HG03045 (cell line): ENCODE measurements around the gene RASGRP3.

Experiments
- ATAC-seq: cut with Tn5 transposase; IDR thresholded peaks from one replicate; pipeline ENCODE4 v1.9.1; 2021; ENCODE audit warnings: mild to moderate bottlenecking, moderate library complexity; ENCODE audit not compliant: unreplicated experiment

RASGRP3 gene

DNA sequence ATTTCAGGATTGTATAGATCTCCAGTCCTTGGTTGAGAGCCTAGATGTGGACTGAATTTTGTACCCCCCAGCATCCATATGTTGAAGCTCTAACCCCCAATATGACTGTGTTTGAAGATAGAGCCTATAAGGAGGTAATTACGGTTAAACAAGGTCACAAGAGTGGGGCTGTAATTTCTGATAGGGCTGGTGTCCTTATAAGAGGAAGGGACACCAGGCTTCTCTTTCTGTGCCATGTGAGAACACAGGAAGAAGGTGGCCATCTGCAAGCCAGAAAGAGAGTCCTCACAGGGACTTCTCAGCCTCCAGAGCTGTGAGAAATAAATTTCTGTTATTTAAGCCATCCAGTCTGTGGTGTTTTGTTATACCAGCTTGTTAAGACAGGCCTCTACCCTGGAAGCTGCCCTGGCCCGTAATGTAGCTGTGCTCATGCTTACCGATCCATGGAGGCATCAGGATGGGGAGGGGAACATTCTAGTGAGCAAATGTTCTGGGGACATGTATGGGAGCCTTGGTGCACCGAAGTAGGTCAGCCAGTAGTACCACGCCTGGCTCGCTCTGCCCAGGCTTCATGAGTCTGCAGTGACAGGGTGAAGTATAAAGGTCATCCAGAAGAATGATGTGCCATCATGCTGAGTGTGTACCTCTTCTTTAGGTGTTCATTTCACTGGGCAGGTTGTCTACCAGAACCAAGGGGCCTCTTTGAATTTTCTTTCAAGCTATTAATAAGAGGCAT is 16.1 kb downstream of the RASGRP3 start:
- ATAC-seq = no peak

DNA sequence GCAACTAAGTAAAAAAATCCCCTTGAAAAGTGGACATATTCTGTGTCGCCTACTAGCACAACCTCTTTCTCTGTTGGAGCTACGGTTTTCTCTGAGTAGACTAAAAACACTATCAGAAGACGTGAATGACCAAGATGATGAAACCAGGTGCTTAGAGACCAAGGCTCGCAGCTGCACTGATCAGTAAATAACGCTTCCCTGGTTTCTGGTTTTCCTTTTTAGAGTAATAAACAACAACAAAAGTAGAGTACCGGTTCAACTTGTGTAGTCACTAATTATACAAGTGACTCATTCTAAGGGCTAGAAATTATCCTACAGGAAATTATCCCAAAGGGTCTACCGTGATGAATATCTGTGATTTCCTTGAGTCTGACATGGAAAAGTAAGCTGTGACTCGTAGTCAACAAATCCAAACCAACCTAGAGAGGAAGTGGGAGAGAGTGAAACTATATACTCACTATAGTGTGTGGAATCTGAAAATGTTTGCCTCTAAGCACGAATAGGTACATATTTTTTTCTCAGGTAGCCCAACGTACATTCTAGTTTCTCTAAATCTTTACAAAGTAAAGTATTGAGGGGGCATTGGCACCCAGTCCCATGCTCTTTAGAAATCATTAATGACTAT is 17.8 kb downstream of the RASGRP3 start:
- ATAC-seq = peak; percentile 66

DNA sequence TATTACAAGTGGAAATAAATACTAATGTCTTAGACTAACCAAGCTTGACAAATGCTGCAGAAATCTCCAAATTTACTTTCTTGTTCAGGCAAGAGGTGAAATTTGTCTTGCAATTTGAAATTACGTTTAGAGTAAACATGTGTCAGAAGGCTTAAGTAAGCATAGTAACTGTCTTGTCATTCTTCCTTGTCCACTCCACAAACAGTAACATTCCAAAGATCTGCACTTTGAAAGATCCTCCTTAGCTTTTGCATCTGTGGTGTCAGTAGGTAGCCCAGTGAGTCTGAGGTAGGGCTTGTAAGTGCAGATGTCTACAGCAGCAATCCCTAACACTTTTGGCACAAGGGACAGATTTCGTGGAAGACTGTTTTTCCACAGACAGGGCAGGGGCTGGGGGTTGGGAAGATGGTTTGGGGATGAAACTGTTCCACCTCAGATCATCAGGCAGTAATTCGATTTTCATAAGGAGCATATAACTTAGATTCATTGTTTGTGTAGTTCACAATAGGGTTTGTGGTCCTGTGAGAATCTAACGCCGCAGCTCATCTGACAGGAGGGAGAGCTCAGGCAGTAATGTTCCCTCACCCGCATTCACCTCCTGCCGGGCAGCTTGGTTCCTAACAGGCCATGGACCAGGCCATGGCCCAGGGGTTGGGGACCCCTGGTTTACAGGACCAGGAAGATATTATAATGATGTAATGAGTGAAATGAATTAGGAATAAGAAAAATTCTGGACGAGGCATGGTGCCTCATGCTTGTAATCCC is 18.6 kb downstream of the RASGRP3 start:
- no peak for ATAC-seq

DNA sequence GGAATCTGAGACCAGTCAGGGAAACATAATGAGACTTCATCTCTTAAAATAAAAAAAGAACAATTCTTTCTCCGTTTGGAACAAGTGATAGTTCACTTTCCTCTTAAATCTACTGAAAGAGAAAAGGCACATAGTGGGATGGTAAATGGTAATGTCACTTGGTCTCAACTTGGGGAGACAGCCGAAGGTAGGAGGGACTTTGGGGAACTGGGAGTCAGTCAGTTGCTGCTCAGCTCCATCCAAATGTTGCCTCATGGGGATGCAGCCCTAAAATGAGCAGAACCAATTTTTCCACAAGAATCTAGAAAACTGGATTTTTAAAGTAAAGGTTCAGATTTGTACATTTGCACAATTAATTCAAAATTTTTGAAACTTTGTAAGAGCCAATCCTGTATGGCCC is 19.2 kb downstream of the RASGRP3 start:
- ATAC-seq = no peak

DNA sequence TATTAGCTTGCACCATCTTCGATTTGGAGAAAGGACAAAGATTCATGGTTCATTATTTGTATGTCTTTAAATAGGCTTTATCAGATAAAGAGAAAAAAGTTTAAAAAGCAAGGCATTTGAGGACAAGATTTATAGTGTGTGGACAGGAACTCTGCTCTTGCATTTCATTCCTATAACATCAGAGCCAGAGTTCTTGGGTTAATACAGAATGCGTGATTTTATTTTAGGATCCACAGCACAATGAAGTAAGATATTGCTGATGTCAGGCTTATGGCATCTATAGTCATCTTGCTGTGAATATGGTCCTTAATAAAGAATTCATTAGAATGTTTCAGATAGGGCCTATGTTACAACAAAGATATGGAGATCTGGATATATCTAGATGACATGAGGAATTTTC is 19.7 kb downstream of the RASGRP3 start:
- ATAC-seq = no peak

DNA sequence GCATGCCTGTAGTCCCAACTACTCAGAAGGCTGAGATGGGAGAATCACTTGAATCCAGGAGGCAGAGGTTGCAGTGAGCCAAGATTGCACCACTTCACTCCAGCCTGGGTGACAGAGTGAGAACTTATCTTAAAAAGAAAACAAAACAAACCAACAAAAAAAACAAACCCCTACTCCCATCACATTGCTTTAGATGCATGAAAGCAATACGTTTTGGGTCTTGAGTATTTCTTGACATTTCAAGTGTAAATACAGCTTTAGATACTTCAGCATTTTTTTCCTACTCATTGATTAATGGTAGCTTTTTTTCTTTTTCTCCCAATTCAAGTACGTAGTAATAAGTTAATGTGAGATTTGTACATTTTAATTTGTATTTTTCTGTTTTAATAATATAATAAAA is 20.3 kb downstream of the RASGRP3 start:
- ATAC-seq = no peak

DNA sequence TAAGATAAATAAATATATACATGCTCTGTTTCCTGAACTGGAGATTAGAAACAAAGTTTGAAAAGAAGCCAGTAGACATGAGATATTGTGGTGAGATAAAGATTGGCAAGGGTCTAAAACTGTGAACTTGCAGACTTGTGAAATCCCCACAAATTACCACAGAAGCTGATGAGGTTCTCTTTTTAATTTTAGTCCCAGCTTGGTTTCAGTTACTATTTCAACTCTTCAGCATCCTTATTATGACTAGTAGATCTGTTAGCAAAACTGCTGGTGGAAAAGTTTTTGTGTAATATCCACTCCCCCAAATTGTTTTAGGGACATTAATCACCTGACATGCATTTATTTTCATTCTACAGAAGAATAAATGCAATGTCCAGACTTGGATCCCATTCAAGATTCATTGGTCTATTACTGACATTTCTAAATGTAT is 20.8 kb downstream of the RASGRP3 start:
- ATAC-seq = peak; percentile 39

DNA sequence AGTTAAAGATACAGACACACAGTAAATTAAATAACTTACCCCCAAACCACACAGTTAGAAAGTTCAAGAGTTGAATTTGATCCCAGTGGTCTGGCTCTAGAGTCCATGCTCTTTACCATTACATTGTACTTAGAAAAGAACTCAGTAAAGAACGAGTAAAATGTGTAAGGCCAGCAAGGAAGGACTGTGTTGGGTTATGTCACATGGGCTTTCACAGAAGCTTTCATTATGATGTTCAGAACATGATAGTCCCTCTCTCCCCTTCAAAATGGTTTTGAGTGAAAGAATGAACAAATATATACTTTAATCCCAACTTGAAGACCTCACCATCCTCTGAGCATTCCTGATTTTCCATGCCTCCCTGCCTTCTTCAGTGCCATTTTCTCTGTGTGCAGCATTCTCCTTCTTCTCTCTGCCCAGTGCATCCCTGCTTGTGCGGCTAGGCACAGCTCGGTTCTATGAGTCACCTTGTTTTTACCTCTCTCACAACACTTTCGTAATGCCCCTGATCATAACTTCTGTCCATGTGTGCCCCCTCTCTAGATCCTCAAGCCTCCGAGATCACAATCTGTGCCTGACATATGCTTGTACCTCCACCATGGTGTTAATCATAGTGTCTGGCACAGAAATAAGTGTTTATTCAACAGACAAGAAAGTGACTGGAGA is 22.0 kb downstream of the RASGRP3 start:
- peak; percentile 30 for ATAC-seq

DNA sequence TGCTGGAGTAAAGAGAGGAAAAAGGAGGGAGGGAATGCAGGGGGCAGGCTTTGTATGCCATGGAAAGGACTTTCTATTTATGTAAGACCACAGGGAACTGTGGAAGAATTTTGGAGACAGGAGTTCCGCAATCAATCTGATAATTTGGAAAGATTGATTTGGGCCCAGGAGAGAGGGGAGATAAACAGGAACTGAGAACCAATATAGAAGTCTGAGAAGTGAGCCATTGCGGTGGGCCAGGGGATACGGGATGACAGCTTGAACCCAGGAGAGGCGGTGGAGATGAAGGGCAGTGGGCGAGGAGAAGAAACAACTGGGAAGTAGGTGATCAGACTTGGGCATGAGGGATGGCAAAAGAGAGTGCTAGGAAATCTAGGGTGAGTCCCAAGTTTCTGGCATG is 23.7 kb downstream of the RASGRP3 start:
- ATAC-seq = no peak

DNA sequence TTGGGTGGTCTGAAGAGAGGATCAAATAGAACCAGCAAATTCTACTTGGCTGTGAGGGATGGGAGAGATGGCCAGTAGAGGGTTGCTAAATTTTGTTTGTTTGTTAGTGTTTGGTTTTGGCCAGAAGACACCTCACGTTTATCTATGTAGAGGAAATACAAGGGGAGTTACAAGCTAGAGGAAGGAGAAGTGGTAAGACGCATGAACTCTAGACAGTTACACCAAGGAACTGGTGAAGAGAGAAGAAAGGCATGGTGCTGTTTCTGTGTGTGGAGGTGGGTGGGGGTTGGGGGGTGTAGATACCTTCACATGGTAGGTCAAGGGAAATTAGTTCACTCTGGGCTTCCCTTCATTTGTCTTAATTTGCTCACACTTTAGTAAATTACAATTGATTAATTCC is 25.6 kb downstream of the RASGRP3 start:
- no peak for ATAC-seq

DNA sequence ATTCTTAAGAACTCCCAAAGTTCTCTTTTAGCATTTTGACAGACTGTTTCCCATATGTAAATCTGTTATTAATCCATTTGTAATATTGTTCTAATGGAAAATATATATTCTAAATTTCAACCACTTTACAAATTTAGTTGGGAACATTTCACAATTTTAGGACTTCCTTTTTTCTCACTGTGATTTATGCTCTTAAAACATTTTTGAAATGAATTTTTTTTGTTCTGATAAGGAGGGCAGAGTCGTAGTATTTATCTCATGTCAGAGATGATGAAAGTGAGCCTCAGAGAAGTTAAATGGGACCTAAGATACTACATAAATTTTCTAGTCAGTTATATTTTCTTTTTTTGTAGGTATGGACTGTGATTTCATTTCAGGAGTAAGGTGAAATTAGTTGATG is 26.6 kb downstream of the RASGRP3 start:
- ATAC-seq = no peak

DNA sequence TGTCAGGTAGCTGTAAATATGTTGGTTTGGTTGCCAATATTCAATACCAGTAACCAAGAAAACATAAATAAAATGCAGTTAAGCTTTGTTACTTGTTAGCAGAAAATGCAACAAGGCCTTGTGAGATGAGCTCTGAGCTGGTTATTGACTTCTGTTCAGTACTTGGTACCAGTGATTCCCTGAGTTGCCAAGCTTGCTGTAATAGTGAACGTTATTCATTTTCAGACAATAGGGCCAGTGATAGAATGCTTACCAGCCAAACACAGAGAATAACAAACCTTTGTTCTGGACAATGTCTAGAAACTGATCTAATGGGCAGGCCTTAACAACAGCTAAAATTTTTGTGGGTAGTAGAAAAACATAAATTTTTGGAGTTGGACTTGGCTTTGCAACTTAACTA is 29.5 kb downstream of the RASGRP3 start:
- no peak for ATAC-seq

DNA sequence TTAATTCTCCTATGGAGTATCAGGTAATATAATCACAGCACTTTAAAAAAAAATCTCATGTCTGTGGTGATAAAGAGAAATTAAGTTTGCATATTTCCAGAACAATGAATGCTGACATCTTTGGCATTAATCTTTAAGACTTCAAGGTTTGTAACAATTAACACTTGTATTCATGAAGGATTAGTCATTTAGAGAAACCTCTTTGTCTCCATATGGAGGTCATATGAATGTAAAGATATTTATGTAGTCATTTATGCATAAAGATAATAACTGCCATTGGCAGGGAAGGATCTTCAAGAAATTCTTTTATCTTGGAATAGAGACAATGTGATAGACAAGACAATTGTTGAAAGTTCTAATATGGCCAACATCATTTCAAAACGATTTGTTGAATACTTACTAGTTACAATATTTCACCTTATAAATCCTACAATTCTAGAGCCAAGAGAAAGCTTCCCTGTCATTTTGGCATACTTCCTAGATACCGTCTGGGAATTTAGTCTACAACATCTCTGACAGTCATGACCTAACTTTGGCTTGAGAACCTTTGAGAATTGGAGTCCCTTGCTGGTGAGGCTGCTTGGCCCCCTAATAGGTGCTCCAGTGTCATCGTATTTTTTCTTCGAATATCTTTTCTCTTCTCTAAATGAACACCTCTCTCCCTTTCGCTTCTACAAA is 33.6 kb downstream of the RASGRP3 start:
- no peak for ATAC-seq

DNA sequence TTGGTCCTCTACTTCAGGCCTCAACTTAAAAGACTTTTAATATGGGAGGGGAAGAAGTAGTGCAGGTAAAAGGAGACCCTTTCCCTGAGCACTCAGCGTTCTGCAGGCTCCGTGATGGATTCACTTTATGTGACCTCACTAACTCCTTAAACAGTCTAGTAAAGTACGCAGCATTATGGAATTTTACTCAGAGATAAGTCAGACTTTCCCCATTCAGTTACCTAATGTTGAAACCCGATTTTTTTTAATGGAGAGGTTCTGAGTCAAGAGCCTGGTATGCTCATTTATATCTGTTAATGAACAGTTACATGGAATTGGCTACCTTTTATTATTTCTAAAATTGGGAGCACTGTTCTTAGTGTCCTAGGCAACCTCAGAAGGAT is 34.1 kb downstream of the RASGRP3 start:
- no peak for ATAC-seq

DNA sequence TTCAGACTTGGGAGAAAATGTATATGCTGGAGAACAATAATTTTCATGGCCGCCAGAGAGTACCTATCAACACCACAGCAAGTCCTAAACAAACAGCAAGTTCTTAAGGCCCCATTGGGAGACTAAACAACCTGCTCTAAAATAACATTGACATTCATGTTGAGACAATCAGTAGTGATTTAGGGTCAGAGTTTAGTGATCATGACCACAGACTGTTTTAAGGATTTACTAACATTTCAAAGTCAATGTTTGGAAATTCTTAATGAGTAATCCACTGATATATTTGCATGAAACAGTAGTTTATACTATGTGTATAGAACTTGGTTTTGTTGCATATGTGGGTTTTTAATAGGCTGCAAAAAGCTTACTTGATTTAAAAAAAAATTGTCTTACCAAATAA is 34.7 kb downstream of the RASGRP3 start:
- ATAC-seq = no peak

DNA sequence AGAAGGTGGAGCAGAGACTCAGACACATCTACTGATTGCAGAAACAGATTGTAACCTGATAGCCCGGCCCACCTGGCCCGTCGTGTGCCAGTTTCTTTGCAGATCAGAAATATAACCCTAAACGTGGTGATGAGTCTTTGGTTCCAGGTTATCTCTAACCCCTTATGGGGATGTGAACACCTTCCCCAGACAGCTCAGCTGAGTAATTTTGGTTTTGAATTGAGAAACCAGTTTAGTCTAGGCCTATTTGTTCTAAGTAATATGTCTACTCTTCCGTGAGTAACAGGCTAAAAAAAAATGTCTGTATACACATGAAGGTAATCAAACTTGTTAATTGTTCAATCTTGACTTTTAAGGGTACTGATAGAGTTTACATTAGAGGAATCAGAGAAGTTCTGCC is 35.7 kb downstream of the RASGRP3 start:
- ATAC-seq = no peak

DNA sequence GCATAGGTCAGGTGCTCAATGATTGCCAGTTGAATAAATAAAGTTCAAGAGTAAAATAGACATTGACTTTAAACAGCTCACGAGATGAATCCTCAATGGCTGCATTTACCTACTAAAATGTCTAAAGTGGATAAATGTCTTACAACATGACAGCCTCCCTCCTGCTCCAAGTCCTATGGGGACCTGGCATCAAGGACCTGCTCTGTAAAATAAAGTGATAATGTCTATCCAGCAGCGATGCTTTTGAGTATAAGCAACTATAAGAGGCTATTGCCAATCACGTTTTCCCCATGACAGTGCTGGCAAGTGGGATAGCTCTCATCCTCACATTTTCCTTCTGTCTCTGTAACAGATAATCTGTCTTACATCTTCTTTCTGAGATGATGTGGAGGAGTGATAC is 37.0 kb downstream of the RASGRP3 start:
- no peak for ATAC-seq

DNA sequence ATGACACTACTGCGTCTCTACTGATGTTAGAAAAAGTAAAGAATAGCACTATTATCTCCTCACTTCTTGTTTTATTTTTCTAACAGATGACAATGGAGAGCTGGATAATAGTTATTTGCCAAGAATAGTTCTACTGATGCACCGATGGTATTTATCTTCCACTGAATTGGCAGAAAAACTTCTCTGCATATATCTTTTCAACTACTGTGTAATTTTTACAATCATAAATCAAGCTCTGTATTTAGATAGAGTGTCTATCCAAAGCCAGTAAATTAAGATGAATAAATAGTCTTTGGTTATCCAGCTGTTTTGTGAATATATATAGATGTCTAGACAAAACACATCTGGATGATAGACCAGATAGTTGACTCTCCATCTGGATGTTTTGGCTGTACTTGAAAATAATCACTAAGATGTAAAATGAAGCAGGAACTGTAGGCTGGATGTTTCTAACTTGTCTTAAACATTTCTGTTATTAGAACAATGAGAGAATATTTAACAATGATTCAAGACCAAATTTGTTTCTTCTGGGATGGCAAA is 40.1 kb downstream of the RASGRP3 start:
- no peak for ATAC-seq

DNA sequence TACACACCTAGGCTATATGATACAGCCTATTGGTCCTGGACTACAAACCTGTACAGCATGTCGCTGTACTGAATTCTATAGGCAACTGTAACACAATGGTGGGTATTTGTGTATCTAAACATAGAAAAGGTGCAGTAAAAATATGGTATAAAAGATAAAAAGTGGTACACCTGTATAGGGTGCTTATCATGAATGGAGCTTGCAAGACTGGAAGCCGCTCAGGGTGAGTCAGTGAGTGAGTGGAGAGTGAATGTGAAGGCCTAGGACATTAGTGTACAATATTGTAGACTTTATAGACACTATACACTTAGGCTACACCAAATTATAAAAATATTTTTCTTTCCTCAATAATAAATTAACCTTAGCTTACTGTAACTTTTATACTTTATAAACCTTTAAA is 41.8 kb downstream of the RASGRP3 start:
- no peak for ATAC-seq

DNA sequence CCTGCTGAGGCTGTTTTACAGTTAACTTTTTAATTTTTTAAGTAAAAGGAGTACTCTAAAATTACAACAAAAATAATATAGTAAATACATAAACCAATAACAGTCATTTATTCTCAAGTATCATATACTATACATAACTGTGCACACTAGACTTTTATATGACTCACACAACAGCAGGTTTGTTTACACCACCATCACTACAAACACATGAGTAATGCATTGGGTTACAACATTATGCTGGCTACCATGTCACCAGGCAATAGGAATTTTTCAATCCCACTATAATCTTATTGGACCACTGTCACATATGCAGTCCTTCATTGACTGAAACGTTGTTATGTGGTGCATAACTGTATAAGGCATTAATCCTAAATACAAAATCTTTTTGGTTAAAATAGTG is 42.5 kb downstream of the RASGRP3 start:
- ATAC-seq = no peak

DNA sequence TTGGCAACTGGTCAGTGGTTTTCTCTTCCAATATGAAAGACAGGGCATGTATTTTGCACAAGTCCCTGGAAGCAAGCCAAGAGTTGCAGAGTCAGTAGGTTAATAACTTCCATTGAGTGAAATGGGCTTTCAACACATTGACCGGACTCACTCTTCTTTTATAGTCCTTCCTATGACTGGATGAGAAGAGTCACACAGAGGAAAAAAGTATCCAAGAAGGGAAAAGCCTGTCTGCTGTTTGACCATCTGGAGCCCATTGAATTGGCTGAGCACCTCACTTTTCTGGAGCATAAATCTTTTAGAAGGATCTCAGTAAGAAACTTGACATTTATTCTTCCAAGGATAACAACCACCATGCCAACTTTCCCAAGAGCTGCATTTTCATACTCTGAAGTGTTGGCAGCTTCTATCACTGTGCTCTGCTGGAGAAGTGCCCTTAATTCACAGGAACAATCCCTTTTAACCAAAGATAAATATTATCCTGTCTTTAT is 45.4 kb downstream of the RASGRP3 start:
- ATAC-seq = no peak
